IPS-20b (cell line): ENCODE measurements around the gene OR52K2.
"Not testable (repeated sequence)": the region's sequence is repeated elsewhere in the genome, so short reads cannot be mapped to it uniquely, and the experiment has no call there.

Source experiments
- H3K27ac ChIP-seq: one replicate; pipeline ENCODE4 v1.5.1; 2013; ENCODE audit warnings: low read length
- H3K27me3 ChIP-seq: 2 replicates; pipeline ENCODE4 v1.6.1; 2013; ENCODE audit warnings: mild to moderate bottlenecking, low read length, inconsistent platforms; ENCODE audit not compliant: insufficient read depth
- H3K36me3 ChIP-seq: 2 replicates; pipeline ENCODE4 v1.6.1; 2013; ENCODE audit warnings: low read depth, mild to moderate bottlenecking, inconsistent platforms, low read length, moderate library complexity; ENCODE audit not compliant: insufficient read depth
- H3K4me1 ChIP-seq: 2 replicates; pipeline ENCODE4 v1.6.1; 2013; ENCODE audit warnings: mild to moderate bottlenecking, control low read depth, inconsistent platforms, low read length, moderate library complexity; ENCODE audit not compliant: insufficient read depth
- H3K4me3 ChIP-seq: 2 replicates; pipeline ENCODE4 v1.5.1; 2013; ENCODE audit warnings: mild to moderate bottlenecking, low read length, inconsistent platforms
- H3K9ac ChIP-seq: 2 replicates; pipeline ENCODE4 v1.6.1; 2013; ENCODE audit warnings: low read depth, mild to moderate bottlenecking, inconsistent platforms, low read length, moderate library complexity
- H3K9me3 ChIP-seq: 2 replicates; pipeline ENCODE4 v1.6.1; 2013; ENCODE audit warnings: mild to moderate bottlenecking, low read depth, low read length, inconsistent platforms; ENCODE audit not compliant: insufficient read depth

The OR52K2 gene

DNA sequence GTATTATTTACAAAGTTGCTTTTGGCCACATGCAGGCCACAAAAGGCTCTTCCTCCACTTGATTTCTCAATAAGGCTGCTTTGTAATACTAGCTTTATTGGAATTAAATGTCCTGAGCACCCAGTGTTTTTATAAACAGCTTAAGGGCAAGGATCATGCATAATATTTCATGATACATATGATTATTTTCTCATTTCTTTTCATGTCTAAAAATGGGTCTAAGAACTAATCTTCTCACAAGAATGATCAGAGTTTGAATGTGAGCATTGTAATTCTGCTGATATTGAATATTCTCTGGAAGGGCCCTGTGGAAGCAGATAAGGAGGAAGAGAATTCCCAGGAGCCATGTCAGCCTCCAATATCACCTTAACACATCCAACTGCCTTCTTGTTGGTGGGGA, at the start of gene OR52K2:
TSS of gene OR52K2 (plus strand) at position 301 of the 400 bp plus-strand sequence. CDS start at position 346, 45 bp downstream.
- H3K36me3 ChIP-seq = no peaks in the 10 kb centered on the region
- no peaks in the 10 kb centered on the region for H3K9me3 ChIP-seq
- H3K27ac ChIP-seq = no peak within 1 kb of the TSS
- H3K4me1 ChIP-seq = no peaks in the 10 kb centered on the region; the same call in 1 of the 2 replicates
- H3K27me3 ChIP-seq = no peaks in the 10 kb centered on the region
- H3K4me3 ChIP-seq = no peak within 1 kb of the TSS
- no peak within 1 kb of the TSS for H3K9ac ChIP-seq

- not testable (repeated sequence) for H3K9ac ChIP-seq, H3K27me3 ChIP-seq, H3K9me3 ChIP-seq, H3K27ac ChIP-seq, H3K4me1 ChIP-seq, H3K4me3 ChIP-seq, H3K36me3 ChIP-seq
Observed at GRCh38 chr11:4406206-4406605, 42.9 kb upstream of the OR52K2 start.

- H3K36me3 ChIP-seq = no peaks in the 10 kb centered on the region
- no peaks in the 10 kb centered on the region for H3K4me1 ChIP-seq
- H3K4me3 ChIP-seq = no peak overlapping the region
- H3K27me3 ChIP-seq = no peaks in the 10 kb centered on the region
- no peak overlapping the region for H3K9ac ChIP-seq
- no peak overlapping the region for H3K27ac ChIP-seq
- H3K9me3 ChIP-seq = no peaks in the 10 kb centered on the region
Observed at GRCh38 chr11:4416306-4416705, 32.8 kb upstream of the OR52K2 start.

- Histone ChIP-seq H3K4me1 (no peaks in the 10 kb centered on the region), H3K4me3 (no peak overlapping the region), H3K9ac (no peak overlapping the region), H3K27me3 (no peaks in the 10 kb centered on the region), H3K27ac (no peak overlapping the region), H3K36me3 (no peaks in the 10 kb centered on the region), H3K9me3 (no peaks in the 10 kb centered on the region)
Observed at GRCh38 chr11:4416816-4417215, 32.3 kb upstream of the OR52K2 start.

- no peak overlapping the region for H3K4me3 ChIP-seq
- no peaks in the 10 kb centered on the region for H3K36me3 ChIP-seq
- no peaks in the 10 kb centered on the region for H3K27me3 ChIP-seq
- H3K9ac ChIP-seq = no peak overlapping the region
- no peaks in the 10 kb centered on the region for H3K9me3 ChIP-seq
- no peaks in the 10 kb centered on the region for H3K4me1 ChIP-seq
- no peak overlapping the region for H3K27ac ChIP-seq
Observed at GRCh38 chr11:4418403-4418802, 30.7 kb upstream of the OR52K2 start.

DNA sequence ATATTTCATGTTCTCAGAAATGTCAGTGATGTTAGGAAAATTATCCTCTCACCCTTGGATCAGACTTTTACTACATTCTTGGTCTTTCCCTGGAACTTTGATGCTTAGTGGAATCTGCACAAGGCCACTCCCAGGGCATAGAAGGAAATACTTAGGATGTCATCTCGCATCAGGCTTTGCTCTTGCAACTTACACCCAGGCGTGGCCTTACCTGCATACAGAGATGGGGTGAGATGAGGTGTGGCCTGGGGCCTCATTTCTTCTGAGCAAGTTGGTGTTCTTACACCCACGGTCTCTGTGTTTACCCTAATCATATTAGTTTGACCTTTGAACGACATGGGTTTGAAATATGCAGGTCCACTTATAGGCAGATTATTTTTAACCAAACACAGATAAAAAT, 19.0 kb upstream of the OR52K2 start:
- Histone ChIP-seq H3K27ac (no peak overlapping the region), H3K4me3 (no peak overlapping the region), H3K36me3 (no peaks in the 10 kb centered on the region), H3K27me3 (no peaks in the 10 kb centered on the region), H3K9me3 (no peaks in the 10 kb centered on the region), H3K4me1 (peaks cover 7% of the 10 kb centered on the region), H3K9ac (no peak overlapping the region)

- Histone ChIP-seq H3K36me3 (no peaks in the 10 kb centered on the region), H3K27me3 (no peaks in the 10 kb centered on the region), H3K4me3 (no peak overlapping the region), H3K9me3 (peaks cover 2% of the 10 kb centered on the region; the same call in 1 of the 2 replicates), H3K4me1 (peaks cover 7% of the 10 kb centered on the region), H3K27ac (no peak overlapping the region), H3K9ac (no peak overlapping the region)
Observed at GRCh38 chr11:4433856-4434255, 15.2 kb upstream of the OR52K2 start.

DNA sequence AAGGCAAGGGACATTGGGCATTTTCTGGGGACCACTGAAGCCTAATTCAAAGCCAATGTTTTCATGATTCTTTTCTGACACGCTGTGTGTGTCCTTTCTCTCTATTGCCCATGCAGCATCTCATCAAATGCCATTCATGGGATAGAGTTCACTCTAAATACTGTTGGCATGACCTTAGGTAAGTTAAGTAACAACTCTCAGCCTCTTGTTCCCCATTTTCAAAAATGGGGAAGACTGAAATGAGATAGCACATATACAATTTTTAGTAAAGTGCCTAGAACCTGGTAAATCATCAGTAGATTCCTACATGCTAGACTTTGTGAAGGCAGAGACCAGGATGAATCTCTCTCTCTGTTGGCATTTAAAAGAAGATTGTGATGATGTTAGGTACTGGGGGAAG, 12.7 kb upstream of the OR52K2 start:
- Histone ChIP-seq H3K9me3 (peaks cover 3% of the 10 kb centered on the region; the same call in 1 of the 2 replicates), H3K36me3 (no peaks in the 10 kb centered on the region), H3K4me1 (peaks cover 7% of the 10 kb centered on the region), H3K27ac (no peak overlapping the region), H3K4me3 (no peak overlapping the region), H3K9ac (no peak overlapping the region), H3K27me3 (no peaks in the 10 kb centered on the region)

DNA sequence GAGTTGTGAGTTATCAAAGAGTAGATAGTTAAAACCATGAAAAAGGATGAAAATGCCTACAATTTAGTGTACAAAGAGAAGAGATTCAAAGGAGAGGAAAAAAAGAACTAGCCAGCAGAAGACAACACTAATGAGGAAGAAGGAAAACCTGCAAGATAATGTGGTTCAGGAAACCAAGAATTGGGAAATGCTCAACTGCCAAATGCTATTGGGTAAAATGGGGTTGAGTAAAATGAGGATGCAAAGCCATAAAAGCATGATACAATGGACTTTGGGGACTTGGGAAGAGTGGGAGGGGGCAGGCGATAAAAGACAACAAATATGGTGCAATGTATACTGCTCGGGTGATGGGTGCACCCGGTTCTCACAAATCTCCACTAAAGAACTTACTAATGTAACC, 7.6 kb upstream of the OR52K2 start:
- H3K9ac ChIP-seq = no peak overlapping the region
- no peaks in the 10 kb centered on the region for H3K27me3 ChIP-seq
- no peak overlapping the region for H3K4me3 ChIP-seq

DNA sequence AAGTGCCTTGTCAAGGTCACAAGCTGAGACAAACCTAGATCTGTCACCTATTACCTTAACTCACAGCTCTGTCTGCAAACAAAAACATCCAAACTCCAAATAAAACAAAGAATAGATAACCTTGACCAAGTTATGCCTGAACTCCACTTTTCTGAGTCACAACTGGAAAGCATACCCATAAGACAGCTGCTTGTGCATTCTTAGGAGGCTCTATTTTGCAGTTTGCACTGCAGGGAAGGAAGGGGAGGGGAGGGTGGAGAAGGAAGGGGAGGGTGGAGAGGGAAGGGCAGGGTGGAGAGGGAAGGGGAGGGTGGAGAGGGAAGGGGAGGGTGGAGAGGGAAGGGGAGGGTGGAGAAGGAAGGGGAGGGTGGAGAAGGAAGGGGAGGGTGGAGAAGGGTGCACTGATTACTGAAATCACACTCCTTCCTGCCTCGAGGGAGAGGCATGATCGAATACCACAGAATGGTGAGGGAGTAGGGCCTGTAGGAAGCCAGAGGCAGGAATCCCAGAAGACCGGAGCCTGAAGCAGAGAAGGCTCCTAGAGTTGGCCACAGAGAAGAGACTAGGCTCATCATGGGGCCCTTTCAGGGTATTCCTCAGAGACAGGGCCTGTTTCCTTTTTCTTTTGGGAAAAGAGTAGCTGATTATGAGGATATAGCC, 5.7 kb upstream of the OR52K2 start:
- Histone ChIP-seq H3K27me3 (no peaks in the 10 kb centered on the region), H3K9ac (no peak overlapping the region), H3K4me1 (no peaks in the 10 kb centered on the region; the same call in 1 of the 2 replicates), H3K36me3 (no peaks in the 10 kb centered on the region), H3K9me3 (peaks cover 3% of the 10 kb centered on the region; the same call in 1 of the 2 replicates), H3K27ac (no peak overlapping the region), H3K4me3 (no peak overlapping the region)

More for the DNA sequence above, 7.6 kb upstream of the OR52K2 start:
- no peaks in the 10 kb centered on the region for H3K4me1 ChIP-seq
- H3K36me3 ChIP-seq = no peaks in the 10 kb centered on the region
- no peak overlapping the region for H3K27ac ChIP-seq
- peaks cover 3% of the 10 kb centered on the region; the same call in 1 of the 2 replicates for H3K9me3 ChIP-seq

DNA sequence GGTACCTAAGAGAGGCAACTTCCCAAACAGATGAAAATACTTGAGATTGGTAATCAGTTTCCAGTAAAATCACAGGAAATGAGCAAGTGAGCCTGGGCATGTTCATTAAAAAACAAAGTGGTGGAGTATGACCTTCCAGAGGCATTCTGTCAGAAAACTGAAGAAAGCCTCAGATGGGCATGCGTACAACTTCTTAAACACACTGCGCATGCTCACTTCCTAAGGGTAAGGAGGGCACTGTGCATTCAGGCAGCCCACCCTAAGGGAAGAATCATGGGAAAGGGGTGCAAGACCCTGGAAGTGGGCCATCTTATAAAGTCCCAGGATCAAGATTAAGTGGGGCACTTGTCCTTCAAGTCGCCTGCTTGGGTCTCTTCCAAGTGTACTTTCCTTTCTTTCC, 4.0 kb downstream of the OR52K2 start:
- H3K9me3 ChIP-seq = peaks cover 4% of the 10 kb centered on the region; the same call in 1 of the 2 replicates
- H3K27me3 ChIP-seq = no peaks in the 10 kb centered on the region
- no peak overlapping the region for H3K9ac ChIP-seq
- H3K27ac ChIP-seq = no peak overlapping the region
- no peaks in the 10 kb centered on the region for H3K36me3 ChIP-seq
- no peaks in the 10 kb centered on the region; the same call in 1 of the 2 replicates for H3K4me1 ChIP-seq
- H3K4me3 ChIP-seq = no peak overlapping the region

GRCh38 chr11:4454021-4454420, 4.9 kb downstream of the OR52K2 start:
- Histone ChIP-seq H3K9ac (no peak overlapping the region), H3K27me3 (no peaks in the 10 kb centered on the region), H3K4me3 (no peak overlapping the region), H3K4me1 (no peaks in the 10 kb centered on the region), H3K36me3 (no peaks in the 10 kb centered on the region), H3K27ac (no peak overlapping the region), H3K9me3 (peaks cover 4% of the 10 kb centered on the region; the same call in 1 of the 2 replicates)
